HTERT RPE-1 (cell line): ENCODE results near the gene NRM.

Experiments
- in situ Hi-C: fragments of 300-500 bp; cut with MboI; formaldehyde crosslinking; loops from 4 replicates; pipeline ENCODE4 v1.14.3; 2020; ENCODE audit warnings: low sequenced_read_pairs

NRM gene

DNA sequence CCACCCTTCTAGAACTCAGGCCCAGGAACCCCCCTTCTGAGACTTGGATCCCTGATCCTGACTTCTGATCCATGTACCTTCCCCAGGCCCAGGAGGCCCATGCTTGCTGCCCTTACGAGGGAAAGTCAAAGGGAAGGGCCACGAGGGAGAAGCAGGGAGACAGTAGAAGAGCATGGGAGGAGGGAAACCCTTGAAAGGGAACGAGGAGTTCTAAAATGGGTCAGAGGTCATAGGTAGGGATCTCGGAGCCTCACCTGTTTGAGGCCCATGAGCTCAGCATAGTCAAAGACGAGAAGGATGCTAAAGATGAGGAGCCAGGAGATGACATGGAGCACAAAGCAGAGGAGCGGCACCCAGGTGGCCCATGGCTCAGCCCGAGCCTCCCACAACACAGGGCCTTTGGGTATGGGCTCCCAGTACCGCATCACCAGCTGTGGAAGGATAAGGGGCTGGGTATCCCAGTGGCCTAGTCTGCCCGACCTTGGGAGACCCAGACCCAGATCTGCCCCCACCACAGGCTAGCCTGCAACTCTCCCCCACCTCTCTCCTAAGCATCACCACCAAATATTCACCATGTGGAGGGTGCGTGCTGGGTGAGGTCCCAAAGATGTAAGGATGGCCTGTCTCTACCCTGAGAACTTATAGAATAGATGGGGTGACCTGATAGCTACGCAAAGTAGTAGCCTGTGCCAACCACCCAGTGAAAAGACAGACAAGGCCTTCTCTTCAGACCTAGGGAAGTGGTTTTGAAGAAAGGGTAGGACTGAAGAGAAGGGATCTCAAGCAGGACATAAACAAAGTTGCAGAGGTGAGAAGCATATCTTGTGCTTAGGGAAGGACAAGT is 1.5 kb downstream of the NRM start:
- in situ Hi-C loops: no loop called here

DNA sequence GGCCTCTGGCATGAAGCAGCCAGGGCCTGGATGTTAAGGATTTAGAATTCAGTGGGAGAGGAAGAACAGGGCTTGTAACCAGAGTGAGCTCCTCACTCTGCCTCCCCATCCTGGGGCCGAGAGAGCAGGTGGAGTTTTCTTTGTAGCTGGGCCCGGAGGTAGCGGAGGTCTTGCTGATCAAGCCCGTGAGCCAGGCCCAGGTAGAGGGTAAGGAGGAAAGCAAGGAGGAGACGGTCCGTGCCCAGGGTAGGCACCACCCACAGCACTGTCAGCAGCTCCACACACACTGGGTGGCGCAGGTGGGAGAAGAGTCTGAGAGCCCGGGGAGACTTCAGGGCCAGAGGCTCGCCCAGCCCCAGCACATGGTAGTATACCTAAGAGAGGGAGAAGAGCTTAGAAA is 2.2 kb downstream of the NRM start:
- in situ Hi-C loops: no loop called here

DNA sequence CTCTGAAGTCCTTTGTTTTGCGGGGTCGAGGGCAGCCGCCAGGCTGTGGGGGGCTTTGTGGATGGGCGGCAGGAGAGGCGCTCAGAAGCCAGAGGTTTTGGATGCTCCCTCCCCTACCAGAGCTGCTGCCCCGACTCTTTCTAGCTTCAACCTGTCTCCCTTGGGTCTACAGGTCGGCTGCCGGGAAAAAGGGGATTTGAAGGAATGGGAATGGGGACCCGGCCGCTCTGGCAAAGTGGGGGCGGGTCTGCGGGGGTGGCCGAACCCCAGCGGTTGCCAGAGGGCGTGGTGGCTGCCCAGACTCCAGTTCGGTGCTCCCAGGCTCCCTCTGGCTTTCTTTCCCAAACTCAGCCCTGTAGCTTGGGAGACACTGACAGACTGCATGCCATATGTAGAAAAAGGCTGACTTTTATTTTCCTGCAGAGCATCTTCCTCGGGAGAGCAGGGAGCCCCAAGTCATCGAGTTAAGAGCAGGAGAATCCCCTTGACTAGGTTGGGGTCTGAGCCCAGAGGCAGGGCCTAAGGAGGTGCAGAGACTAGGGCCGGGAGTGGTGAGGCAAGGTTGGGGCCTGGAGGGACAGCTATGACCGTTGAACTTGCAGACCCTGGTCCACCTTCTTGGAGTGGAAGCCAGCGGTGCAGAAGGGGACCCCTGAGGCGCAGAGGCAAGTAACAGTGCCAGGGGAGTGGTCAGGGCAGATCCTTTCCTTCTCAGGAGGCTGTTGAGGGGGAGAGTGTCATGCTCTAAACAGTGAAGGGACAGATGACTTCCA is 2.9 kb downstream of the NRM start:
- in situ Hi-C loops: no loop called here

DNA sequence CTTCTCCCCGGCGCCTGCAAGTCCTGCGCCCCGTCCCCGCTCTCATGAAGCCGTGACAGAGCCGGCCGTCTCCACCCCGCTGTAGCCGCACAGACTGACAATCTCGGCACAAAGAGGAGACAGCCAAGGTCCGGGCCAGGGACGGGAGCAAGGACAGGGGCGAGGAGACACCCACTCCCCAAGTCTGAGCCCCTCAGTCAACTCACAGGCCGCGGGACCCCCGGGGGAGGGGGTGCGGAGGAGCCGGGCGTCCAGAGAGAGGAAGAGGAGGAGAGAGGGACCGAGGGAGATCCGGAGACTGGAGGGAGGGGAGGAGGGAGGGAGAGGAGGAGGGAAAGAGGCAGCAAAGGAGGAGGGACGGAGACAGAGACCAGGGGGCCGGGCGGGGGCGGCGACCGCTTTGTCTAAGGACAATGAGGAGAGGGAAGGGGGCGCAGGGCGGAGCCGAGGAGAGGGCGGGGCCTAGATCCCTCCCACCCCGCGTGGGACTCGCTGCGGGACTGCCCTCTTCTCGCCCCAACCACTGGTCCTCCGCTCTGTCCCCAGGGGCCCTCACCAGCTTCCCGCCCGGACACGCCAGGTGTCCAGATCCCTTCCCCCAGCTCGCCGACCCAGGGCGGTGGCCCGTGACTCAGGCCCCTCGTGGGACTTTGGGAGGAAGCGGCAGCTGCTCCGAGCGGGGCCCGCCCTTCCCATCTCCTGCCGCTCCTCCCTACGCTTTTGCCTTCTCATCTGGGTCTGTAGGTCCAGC is 3.7 kb downstream of the NRM start:
- in situ Hi-C loops: no loop called here

DNA sequence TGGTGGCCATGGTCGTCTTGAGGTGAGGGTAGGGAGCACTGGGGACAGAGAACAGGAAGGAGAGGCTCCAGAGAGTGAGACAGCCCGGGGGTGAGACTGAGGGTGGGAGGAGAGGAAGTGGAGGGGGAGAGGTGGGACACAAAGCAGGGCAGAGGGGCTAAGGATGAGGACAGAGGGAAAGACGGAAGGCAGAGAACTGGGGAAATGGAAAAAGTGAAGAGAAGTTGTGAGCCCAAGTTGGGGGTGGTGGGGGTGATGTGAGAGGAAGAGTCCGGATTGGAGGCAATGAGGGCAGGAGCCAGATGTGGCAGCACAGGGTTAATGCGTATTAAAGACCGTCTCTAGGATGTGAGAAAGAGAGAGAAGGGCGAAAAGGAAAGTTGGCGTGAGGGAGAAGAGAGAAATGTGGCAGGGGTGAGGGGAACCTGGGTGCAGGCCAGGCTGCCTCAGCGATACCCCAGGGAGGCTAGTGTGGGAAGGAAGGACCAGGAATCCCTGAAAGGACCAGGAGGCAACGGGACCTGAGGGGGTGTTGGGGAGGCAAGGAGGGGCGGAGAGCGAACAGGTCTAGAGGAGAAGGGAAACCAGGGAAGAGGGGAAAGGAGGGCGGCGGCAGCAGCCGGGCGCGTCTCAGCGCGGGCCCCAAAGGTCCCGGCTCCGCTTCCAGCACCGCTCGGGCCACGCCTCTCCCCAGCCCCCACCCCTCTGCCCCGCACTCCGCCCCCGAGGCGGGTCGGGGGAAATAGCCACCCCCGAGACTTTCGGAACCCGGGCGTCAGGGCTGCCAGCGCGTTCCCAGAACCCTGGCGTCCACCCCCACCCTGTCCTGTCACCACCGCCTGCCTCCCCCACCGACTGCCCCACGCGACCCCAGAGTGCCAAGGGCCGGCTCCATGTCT is 4.5 kb downstream of the NRM start, which contains the start of gene PPP1R18:
TSS of gene PPP1R18 (minus strand) at position 637 of the 899 bp plus-strand sequence. CDS start at position 10, 627 bp downstream.
- in situ Hi-C loops: no loop called here

DNA sequence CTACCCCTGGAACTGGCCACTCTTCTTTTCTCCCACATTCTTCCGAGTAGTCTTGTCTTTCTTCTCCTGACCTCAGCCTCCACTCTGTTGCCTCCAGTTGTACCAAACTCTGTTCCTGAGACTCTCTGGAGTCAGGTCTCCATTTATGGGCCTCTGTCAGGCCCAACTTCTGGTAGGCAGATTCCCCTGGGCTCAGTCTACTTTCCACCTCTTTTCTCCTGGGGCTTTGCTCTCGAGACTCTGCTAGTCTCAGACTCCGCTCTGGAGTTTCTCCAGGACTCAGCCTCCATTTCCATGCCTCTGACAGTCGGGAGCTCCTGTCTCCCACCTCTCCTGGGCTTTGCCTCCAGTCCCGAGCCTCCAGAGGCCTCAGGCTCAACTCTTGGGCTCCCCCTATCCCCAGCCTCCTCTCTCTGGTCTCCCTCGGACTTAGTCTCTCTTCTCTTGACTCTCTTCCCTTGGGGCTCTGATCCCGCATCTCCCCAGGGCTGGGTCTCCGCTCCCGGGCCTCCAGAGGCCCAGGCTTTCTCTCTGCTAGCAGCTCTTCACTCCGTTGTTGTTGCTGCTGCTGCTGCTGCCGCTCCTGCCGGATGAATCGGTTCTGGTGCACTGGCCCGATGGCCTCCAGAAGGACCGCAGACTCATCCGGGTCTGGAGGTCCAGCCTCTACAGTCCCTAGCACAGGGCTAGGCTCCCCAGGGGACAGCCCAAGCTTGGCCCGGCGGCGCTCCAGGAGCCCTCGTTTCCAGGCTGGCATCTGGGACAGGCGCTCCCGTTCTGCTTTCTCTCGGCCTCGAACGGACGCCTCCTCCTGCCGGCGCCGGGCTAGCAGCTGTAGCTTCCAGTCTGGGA is 5.4 kb downstream of the NRM start:
- in situ Hi-C loops: no loop called here

DNA sequence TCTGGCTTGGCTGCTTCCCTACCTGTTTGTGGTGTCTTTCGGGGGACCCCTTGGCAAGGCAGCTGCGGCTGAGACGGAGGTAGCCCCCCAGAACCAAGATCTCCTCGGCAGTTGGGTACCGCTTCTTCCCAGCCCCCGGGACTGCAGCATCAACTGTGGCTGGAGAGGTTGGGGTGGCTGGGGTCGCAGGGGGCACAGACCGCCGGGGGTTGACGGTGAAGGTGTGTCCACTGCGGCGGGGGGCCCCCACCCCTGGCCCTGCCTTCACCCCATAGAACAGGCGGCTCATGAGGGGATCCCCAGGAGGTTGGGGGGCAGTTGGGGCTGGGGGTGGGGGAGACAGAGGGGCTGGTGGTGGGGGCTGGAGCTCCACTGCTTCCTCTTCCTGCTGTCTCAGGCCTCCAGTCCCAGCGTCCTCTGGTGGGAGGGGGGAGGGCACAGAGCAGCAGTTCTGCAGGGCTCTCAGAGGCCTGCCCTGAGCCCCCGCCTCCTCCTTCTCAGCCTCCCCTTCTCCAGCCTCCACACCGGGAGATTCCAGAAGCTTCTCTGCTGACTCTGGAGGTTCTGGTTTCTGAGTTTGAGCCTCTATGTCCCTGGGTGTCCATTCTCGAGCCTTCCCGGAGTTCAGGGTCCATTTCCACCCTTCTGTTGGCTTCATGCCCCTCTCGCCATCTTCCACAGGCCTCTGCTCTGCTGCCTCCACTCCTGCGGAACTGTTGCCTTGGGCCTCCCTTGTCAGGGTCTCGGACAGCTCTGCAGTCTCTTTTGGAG is 6.2 kb downstream of the NRM start:
- in situ Hi-C loops: no loop called here

DNA sequence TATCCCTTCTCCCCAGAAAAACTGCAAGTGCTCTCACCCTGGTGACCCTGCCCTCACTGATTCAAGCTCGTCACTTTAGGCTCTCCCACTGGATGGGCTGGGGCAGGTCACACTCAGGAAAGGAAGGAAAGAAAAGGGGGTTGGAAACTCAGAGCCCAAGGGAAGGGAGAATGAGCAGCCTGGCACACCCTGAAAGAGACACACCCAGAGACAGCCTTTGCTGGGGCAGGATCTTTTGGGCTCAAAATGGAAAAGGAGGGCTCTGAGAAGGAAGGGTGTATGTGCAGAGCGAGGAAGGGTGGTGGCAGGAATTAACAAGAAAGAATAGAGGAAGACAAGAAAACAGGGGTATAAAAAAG is 6.8 kb downstream of the NRM start:
- in situ Hi-C loops: no loop called here

DNA sequence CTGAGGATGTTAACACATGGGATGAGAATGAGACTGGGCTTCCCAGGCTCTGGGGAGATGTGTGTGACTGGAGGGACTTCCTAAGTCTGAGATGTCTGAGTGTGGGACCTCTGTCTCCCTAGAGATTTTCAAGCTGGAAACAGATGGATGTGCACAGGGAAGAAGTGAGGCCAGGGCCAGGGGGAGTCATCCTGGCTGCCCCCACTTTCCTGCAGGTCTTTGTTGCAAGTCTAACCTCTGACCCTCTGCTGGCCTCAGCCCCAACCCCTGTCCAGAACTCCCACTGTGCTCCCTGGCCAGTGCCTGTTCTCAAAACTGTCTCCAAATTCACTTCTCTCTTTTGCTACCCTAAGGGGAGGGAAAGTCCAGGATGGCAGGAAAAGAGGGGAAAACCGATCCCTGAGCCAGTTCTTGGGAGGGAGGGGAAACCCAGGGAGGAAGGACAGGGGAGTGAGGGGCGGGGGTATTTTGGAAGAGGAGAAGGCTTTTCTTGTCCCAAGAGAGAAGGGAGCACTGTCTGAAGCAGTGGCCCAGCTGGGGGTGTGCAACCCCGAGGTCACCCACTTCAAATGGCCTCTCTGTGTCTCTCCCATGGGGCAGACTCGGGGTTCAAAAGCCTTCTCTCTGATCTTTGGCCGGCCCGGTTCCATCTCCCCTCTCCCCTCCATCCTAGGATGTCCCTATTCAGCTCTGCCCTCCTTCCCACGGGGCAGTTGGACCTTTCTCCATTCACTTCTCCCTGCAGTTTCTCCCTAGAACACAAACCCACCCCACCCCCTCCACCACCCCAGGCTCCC is 7.4 kb downstream of the NRM start:
- in situ Hi-C loops: no loop called here

DNA sequence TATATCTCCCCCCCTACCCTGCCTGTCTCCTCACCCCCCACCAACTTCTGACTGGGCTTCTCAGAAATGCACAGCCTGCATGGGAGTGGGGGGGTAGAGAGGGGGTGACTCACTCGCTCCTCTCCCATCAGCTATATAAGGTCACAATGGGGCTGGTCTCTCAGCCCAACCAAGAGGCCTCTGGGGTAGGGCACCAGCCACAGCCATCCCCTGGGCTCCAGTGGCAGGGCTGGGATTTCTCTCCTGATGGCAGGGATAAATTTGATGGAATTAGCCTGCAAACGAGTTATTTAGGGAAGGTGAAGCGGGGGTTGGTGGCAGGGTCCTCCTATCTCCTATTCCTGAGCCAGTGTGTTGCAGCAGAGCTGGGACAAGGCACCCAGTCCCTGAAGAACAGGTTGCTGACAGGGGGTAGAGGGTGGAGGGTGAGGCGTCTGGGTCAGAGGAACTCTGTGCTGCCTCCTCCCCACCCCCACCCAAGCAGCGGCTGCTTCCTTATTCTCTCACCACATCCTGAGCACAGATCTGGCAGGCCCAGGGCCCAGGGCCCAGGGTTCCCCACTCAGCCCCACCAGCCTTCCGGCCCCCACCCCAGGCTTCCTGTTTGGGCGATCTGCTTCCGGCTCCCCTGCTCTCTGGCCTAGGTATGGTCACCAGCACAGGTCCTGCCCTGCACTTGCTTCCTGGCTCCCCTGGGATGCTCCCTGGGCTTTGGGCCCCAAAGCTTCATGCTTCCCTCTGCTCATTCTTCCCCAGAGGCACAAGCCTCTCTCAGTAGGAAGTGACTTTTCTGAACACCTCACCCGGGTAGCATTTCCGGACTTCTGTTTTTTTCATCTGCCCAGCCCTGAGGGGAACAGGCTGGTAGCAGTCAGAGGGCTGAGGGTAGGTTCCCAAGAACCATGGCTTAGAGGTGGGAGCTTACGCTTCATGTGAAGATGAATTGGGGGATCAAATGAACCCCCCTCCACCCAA is 8.4 kb downstream of the NRM start:
- in situ Hi-C loops: no loop called here

DNA sequence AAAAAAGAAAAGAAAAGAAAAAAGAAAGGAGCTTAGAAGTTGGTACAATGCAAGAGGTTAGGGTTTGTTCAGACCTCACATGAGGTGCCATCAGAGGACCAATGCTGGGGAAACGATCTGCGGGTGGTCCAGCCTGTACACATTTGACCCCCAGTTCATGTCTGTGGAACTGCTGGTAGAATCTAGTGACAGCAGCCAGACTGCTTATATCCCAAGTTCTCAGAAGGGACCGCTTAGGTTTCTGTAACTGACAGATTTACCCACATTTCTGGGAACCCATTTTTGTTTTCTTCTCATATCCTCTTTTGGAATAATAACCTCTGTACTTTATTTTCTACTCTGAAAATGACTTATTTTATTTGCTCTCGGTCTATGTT is 9.0 kb downstream of the NRM start:
- in situ Hi-C loops: no loop called here

DNA sequence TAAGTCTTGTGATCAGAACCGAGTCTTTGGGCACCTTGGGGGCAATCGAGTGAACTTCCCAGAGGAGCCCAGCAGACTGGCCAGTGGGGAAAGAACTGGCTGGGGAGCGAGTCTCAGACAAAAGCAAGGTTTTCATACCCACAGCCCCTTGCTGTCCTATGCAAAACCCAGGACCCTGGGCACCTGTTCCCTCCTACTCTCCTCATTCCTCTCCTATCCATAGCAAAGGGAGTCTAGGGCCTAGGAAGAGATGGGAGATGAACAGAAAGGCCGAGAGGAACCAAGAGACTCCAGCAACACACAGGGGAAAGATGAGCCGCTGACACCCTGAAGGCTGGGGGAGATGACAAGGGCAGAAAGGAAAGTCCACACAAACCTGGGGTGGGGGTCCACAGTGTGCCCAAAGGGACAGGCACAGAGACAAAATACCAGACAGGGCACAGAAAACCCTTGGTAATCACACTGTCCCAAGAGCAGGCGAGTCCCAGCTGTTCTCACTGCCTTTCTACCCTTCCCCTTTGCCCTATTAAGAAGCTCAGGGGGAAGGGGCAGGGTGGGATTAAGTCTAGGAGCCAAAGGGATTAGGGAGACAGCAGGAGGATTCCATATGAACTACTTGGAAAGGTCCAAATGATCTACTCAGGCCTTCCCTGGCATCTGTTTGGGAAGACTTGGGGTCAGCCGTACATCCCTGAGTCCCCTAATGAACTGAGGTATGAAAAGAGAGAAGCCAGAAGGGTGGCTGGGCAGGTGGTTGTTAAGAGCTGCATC is 10.8 kb downstream of the NRM start:
- in situ Hi-C loops: no loop called here

DNA sequence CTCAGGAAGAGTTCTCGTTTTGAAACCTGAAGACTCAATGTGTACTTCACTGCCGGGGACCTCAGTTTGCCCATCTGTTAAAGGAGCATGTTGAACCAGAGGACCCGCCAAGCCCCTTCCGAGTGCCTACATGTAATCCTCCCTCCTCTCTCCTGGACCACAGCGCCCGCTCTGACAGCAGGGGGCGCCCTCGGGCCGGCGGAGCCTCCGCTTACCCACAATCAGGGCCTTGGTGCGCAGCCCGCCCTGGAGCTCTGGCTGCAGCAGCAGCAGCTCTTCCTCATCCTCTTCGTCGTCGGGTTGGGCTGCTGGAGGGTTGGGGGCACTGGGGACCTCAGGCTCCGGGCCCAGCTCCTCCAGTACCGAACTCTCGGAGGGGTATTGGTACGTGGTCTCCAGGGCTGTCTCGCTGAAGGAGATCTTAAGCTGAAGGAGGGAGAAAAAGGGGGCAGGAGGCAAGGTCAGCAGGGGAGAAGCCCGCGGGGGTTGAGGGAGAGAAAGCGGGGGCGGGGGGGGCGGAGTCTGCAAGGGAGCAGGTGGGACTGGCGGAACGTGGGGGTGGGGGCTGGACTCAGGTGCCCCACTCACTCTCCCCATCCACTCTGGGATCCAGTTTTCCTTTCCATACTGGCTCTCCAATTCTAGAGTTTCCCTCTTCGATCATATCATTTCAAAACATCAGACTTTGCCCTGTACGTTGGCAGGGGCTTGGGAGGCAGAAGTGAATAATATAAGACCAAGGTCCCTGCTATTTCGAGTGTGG is 11.6 kb downstream of the NRM start:
- in situ Hi-C loops: no loop called here

DNA sequence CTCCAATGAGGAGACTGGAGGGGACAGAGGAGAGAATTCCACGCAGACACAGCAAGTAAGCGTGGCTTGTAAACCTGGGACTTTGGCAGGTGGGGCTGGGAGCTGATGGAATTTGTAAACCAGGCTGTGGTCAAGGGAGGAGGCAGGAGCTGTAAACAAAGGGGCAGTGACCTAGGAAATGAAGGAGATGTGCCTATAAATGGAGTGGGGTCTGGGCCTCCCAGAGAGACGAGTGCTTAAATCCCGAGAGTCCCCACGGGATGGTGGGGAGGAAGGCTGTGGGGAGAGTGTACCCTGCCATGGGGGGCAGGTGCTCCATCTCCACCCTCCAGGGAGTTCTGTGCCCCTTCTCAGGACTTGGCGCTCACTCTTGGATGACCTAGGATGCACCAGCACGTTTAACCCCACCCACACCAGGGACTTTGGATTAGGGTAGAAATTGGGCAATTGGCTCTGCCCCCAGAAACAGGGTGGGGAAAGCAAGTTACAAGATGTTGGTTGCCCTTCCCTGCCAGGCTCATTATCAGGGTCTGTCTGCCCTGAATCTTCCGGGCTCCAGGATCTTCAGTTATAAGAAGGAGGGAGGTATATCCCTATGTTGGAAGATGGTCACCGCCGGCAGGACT is 14.0 kb downstream of the NRM start:
- in situ Hi-C loops: no loop called here
